A549 (cell line): ENCODE measurements around the gene IL21R. TPM values are rescaled to one million over a fixed set of nuclear protein-coding genes. Genes with fewer than 3 reads are reported as not detected.

Experiments
- ATAC-seq, 2 experiments: fragments of 200-7000 bp in 1 of 2; fragments of >200 bp in 1 of 2; cut with Nextera tagmentation in 1 of 2; cut with Tn5 transposase in 1 of 2; 3 replicates each; pipeline versions ENCODE4 v1.8.0 to v1.9.1; 2018 to 2020; ENCODE audit warnings: mild to moderate bottlenecking in 1 of 2, moderate library complexity in 1 of 2
- CTCF ChIA-PET: fragments of 300-600 bp; sonication (Branson Sonifier 250); formaldehyde crosslinking; extraction: SDS; loops from one replicate; lab custom pipeline; 2021; ENCODE audit warnings: antibody characterized with exemption, inconsistent platforms; lab: Yijun Ruan, JAX
- POLR2A ChIA-PET: fragments of 350-600 bp; formaldehyde crosslinking; extraction: SDS; loops from one replicate; lab custom pipeline; 2021; ENCODE audit warnings: antibody characterized with exemption, inconsistent platforms; lab: Yijun Ruan, JAX
- DNase-seq, 2 experiments: peaks; one replicate each; pipeline versions ENCODE4 v3.0.0 to v3.0.0-alpha.2; 2011 to 2016; ENCODE audit warnings: low read depth in 1 of 2, low spot score in 1 of 2
- FAIRE-seq: peaks from 2 replicates; lab custom pipeline; 2011; peaks lifted over from hg19 to GRCh38; lab: Jason Lieb, UNC
- H3K27ac ChIP-seq, 2 experiments: fragments of >200 bp; sonication (Bioruptor Twin); formaldehyde crosslinking; 3 replicates each; pipeline ENCODE4 v1.5.1; 2016 to 2017
- H3K4me1 ChIP-seq: fragments of >200 bp; sonication (Bioruptor Twin); formaldehyde crosslinking; 3 replicates; pipeline ENCODE4 v1.6.1; 2016
- H3K4me2 ChIP-seq: fragments of >200 bp; sonication (Bioruptor Twin); formaldehyde crosslinking; 3 replicates; pipeline ENCODE4 v1.6.1; 2016
- H3K4me3 ChIP-seq: fragments of >200 bp; sonication (Bioruptor Twin); formaldehyde crosslinking; 3 replicates; pipeline ENCODE4 v1.5.1; 2016
- H3K9me3 ChIP-seq: fragments of >200 bp; sonication (Bioruptor Twin); formaldehyde crosslinking; 3 replicates; pipeline ENCODE4 v1.6.1; 2016
- BCL3 ChIP-seq: fragments of >200 bp; sonication (Bioruptor Twin); formaldehyde crosslinking; IDR thresholded peaks from 3 replicates; pipeline ENCODE4 v1.6.1; 2016
- CBX2 ChIP-seq: fragments of 200-600 bp; sonication (generic); IDR thresholded peaks from 2 replicates; pipeline ENCODE4 v1.6.1; 2016; ENCODE audit warnings: low read depth, mild to moderate bottlenecking, borderline replicate concordance
- CEBPB ChIP-seq, 2 experiments: fragments of >200 bp in 1 of 2; sonication (Bioruptor Twin) in 1 of 2; formaldehyde crosslinking in 1 of 2; IDR thresholded peaks; 2 replicates each; pipeline ENCODE4 v1.6.1; 2012 to 2016
- CHD2 ChIP-seq: fragments of 150-350 bp; IDR thresholded peaks from 2 replicates; pipeline ENCODE4 v1.6.1; 2014; ENCODE audit warnings: low read length; ENCODE audit not compliant: partially characterized antibody
- CTCF ChIP-seq: fragments of >200 bp; sonication (Bioruptor Twin); formaldehyde crosslinking; IDR thresholded peaks from 3 replicates; pipeline ENCODE4 v1.5.1; 2016
- EP300 ChIP-seq, 2 experiments: fragments of >200 bp; sonication (Bioruptor Twin); formaldehyde crosslinking; IDR thresholded peaks; 2 replicates in 1 of 2; 3 replicates in 1 of 2; pipeline ENCODE4 v1.6.1; 2016 to 2017
- FOSB ChIP-seq: fragments of 250-450 bp; sonication (Bioruptor Pico); IDR thresholded peaks from 2 replicates; pipeline ENCODE4 v1.5.0; 2020; ENCODE audit warnings: mild to moderate bottlenecking, moderate library complexity
- FOSL2 ChIP-seq, 2 experiments: fragments of 450-650 bp in 1 of 2; fragments of >200 bp in 1 of 2; sonication (Bioruptor Twin) in 1 of 2; formaldehyde crosslinking; IDR thresholded peaks; 2 replicates each; pipeline versions ENCODE4 v1.5.0 to v1.6.1; 2016 to 2020; ENCODE audit warnings: mild to moderate bottlenecking in 1 of 2, moderate library complexity in 1 of 2
- FOXS1 ChIP-seq: fragments of 250-450 bp; sonication (Bioruptor Pico); IDR thresholded peaks from 2 replicates; pipeline ENCODE4 v1.5.0; 2020; ENCODE audit warnings: mild to moderate bottlenecking, moderate library complexity
- HOXA7 ChIP-seq: fragments of 250-450 bp; sonication (Bioruptor Pico); IDR thresholded peaks from 2 replicates; pipeline ENCODE4 v1.5.0; 2020; ENCODE audit warnings: mild to moderate bottlenecking, moderate library complexity
- HOXB13 ChIP-seq: fragments of 250-450 bp; sonication (Bioruptor Pico); IDR thresholded peaks from 2 replicates; pipeline ENCODE4 v1.5.0; 2020; ENCODE audit warnings: low read depth, mild to moderate bottlenecking, moderate library complexity
- KDM1A ChIP-seq: fragments of 200-600 bp; sonication (generic); IDR thresholded peaks from 2 replicates; pipeline ENCODE4 v1.6.1; 2016; ENCODE audit warnings: low read depth, mild to moderate bottlenecking
- MAFK ChIP-seq: fragments of 450-650 bp; IDR thresholded peaks from 2 replicates; pipeline ENCODE4 v1.6.1; 2014; ENCODE audit not compliant: partially characterized antibody
- NPAS2 ChIP-seq: fragments of 250-450 bp; sonication (Bioruptor Pico); IDR thresholded peaks from 2 replicates; pipeline ENCODE4 v1.8.0; 2022; ENCODE audit warnings: mild to moderate bottlenecking, moderate library complexity, borderline replicate concordance
- RARB ChIP-seq: fragments of 250-450 bp; sonication (Bioruptor Pico); IDR thresholded peaks from 2 replicates; pipeline ENCODE4 v1.8.0; 2021; ENCODE audit warnings: mild to moderate bottlenecking, moderate library complexity
- REST ChIP-seq: fragments of 200-600 bp; sonication (generic); IDR thresholded peaks from 2 replicates; pipeline ENCODE4 v1.6.1; 2016; ENCODE audit warnings: antibody characterized with exemption, mild to moderate bottlenecking, moderate library complexity
- RNF2 ChIP-seq: fragments of 200-600 bp; sonication (generic); IDR thresholded peaks from 2 replicates; pipeline ENCODE4 v1.6.1; 2016; ENCODE audit warnings: low read depth, mild to moderate bottlenecking, antibody characterized with exemption, moderate library complexity, borderline replicate concordance
- ZSCAN20 ChIP-seq: fragments of 250-450 bp; sonication (Bioruptor Pico); IDR thresholded peaks from 2 replicates; pipeline ENCODE4 v1.8.0; 2022; ENCODE audit warnings: mild to moderate bottlenecking, moderate library complexity
- WGBS: methylation state at CpG from one replicate; pipeline ENCODE4 v1.1.6; 2017; ENCODE audit errors: missing lambda C conversion rate; 5-methylcytosine and 5-hydroxymethylcytosine counted together
- polyA plus RNA-seq, 4 experiments: library from polyadenylated mRNA; depleted of rRNA in 3 of 4; stranded (reverse); fragments of >200 nt; fragmentation: RNase III in 1 of 4; extraction: RNeasy Plus Mini Kit Qiagen cat#74134 plus additional on column Dnase treatment in 1 of 4; gene quantifications; 2 replicates in 3 of 4; 3 replicates in 1 of 4; pipeline ENCODE4 v1.2.3, GENCODE V29; 2011 to 2017
- TF ChIP-seq, protein P1 (sequence below): fragments of 250-450 bp; sonication (Bioruptor Pico); IDR thresholded peaks from 2 replicates; pipeline ENCODE4 v1.5.0; 2020; ENCODE audit warnings: low read depth, mild to moderate bottlenecking, moderate library complexity

IL21R gene
- polyA plus RNA-seq, 2 of the 4 experiments (the other 2 are of a cell fraction) = 0.04 to 0.09 TPM

GRCh38 chr16:27489906-27490305 is 87.9 kb downstream of the IL21R start:
- Histone ChIP-seq H3K4me3 (no peak overlapping the region), H3K4me2 (no peak overlapping the region), H3K9me3 (no peaks in the 10 kb centered on the region), H3K27ac (no peak overlapping the region), H3K4me1 (no peaks in the 10 kb centered on the region)
- no peak for TF ChIP-seq CHD2
- no peak for TF ChIP-seq EP300 (IDR thresholded peaks at IDR 0.05)
- no peak for TF ChIP-seq KDM1A
- no peak for TF ChIP-seq RARB
- no peak for TF ChIP-seq BCL3
- no peak for TF ChIP-seq REST
- TF ChIP-seq HOXB13 (CRISPR knock-in tag) = no peak
- no peak for TF ChIP-seq NPAS2 (CRISPR knock-in tag)
- TF ChIP-seq CEBPB (IDR thresholded peaks at IDR 0.05) = no peak
- no peak for TF ChIP-seq RNF2
- no peak for TF ChIP-seq MAFK
- TF ChIP-seq CBX2 = no peak
- TF ChIP-seq ZSCAN20 (CRISPR knock-in tag) = no peak
- TF ChIP-seq FOXS1 (CRISPR knock-in tag) = no peak
- no peak for TF ChIP-seq CTCF
- TF ChIP-seq FOSB (CRISPR knock-in tag) = no peak
- no peak for TF ChIP-seq HOXA7
- no peak for TF ChIP-seq FOSL2 (IDR thresholded peaks at IDR 0.05)
- no peak for TF ChIP-seq FOSL2 (CRISPR knock-in tag; IDR thresholded peaks at IDR 0.05)
- DNase-seq (no peak), FAIRE-seq (no peak), ATAC-seq (no peak)
- ChIA-PET POLR2A (no interaction called here), CTCF (no interaction called here)
- 86% methylated on average over 7 of the region's 7 CpGs for WGBS

DNA sequence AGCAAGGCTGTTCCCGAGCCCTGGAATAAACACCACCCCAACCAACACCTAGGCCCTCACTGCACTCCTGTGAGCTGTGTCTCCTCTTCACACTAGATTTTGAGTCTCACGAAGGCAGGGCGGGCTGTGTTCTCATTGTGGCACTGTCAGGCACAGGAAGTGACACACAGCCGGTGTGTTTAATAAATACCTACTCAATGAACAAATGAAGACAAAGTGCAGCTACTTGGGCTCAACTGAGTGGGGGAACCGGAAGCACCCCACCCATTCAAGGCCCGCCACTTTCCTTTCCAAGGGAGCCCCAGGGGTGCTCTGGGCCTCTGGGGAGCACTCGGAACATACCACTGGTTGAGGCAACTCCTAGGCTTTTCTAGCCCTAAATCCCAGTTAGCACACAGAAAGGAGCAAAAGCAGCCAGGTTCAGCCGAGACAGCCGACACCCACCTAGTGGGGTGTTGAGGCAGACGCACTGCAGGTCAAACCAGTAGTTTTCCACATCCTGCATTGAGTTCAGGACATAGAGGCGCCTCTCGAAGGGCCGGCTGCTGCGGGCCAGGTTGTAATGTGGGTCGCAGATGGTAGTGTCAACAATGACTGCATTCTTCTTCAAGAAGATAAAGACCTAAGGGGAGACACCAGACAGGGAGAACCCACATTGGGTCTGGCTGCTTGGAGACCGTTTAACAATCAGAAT is 90.1 kb downstream of the IL21R start:
- ATAC-seq (no peak), DNase-seq (no peak), FAIRE-seq (no peak)
- Histone ChIP-seq H3K4me3 (no peak overlapping the region), H3K9me3 (no peaks in the 10 kb centered on the region), H3K4me1 (no peaks in the 10 kb centered on the region), H3K27ac (no peak overlapping the region), H3K4me2 (no peak overlapping the region)
- POLR2A ChIA-PET = no interaction called here
- CTCF ChIA-PET = interaction anchor here (1.2 kb wide), 1 partner anchor 578 kb away, joined by 3 read pairs; no protein-coding TSS in a partner anchor
- 91% methylated on average over 16 of the region's 16 CpGs for WGBS
- TF ChIP-seq, protein P1, sequence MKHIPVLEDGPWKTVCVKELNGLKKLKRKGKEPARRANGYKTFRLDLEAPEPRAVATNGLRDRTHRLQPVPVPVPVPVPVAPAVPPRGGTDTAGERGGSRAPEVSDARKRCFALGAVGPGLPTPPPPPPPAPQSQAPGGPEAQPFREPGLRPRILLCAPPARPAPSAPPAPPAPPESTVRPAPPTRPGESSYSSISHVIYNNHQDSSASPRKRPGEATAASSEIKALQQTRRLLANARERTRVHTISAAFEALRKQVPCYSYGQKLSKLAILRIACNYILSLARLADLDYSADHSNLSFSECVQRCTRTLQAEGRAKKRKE (CRISPR knock-in tag) = no peak
